Astrocyte (in vitro differentiated cells and primary cell): ENCODE data around the gene CLASP1. TPM values are rescaled to one million over a fixed set of nuclear protein-coding genes. Genes with fewer than 3 reads are reported as not detected.

Source experiments
- DNase-seq: peaks from one replicate; pipeline ENCODE4 v3.0.0-alpha.2; 2010; ENCODE audit warnings: low read depth
- FAIRE-seq: peaks from 2 replicates; lab custom pipeline; 2011; peaks lifted over from hg19 to GRCh38; lab: Jason Lieb, UNC
- H2AFZ ChIP-seq: 2 replicates; pipeline ENCODE4 v1.6.0; 2012; ENCODE audit warnings: low read depth, low read length, inconsistent platforms
- H3K27ac ChIP-seq: 2 replicates; pipeline ENCODE4 v1.5.1; 2011; ENCODE audit warnings: low read depth, low read length, inconsistent platforms
- H3K27me3 ChIP-seq: 2 replicates; pipeline ENCODE4 v1.6.0; 2011; ENCODE audit warnings: low read length, inconsistent platforms; ENCODE audit not compliant: insufficient read depth
- H3K36me3 ChIP-seq: 2 replicates; pipeline ENCODE4 v1.5.1; 2011; ENCODE audit warnings: low read length, inconsistent platforms; ENCODE audit not compliant: insufficient read depth
- H3K4me1 ChIP-seq: 2 replicates; pipeline ENCODE4 v1.5.1; 2011; ENCODE audit warnings: low read length, inconsistent platforms; ENCODE audit not compliant: insufficient read depth
- H3K4me2 ChIP-seq: 2 replicates; pipeline ENCODE4 v1.6.0; 2012; ENCODE audit warnings: low read length, inconsistent platforms
- H3K4me3 ChIP-seq: 2 replicates; pipeline ENCODE4 v1.5.1; 2011; ENCODE audit warnings: low read depth, mild to moderate bottlenecking, low read length, inconsistent platforms; ENCODE audit not compliant: insufficient read depth
- H3K79me2 ChIP-seq: 2 replicates; pipeline ENCODE4 v1.6.0; 2012; ENCODE audit warnings: mild to moderate bottlenecking, low read length, inconsistent platforms; ENCODE audit not compliant: insufficient read depth
- H3K9ac ChIP-seq: 2 replicates; pipeline ENCODE4 v1.6.0; 2012; ENCODE audit warnings: mild to moderate bottlenecking, low read length, inconsistent platforms
- H3K9me3 ChIP-seq: 2 replicates; pipeline ENCODE4 v1.5.1; 2012; ENCODE audit warnings: low read depth, mild to moderate bottlenecking, low read length, inconsistent platforms; ENCODE audit not compliant: insufficient read depth
- H4K20me1 ChIP-seq: 2 replicates; pipeline ENCODE4 v1.6.0; 2012; ENCODE audit warnings: low read length, inconsistent platforms; ENCODE audit not compliant: insufficient read depth
- H3K27ac Mint-ChIP-seq: one replicate; pipeline ENCODE4 v1.8.0; 2021; ENCODE audit warnings: mild to moderate bottlenecking, mixed read lengths; ENCODE audit not compliant: unreplicated experiment
- H3K27me3 Mint-ChIP-seq: one replicate; pipeline ENCODE4 v1.8.0; 2021; ENCODE audit warnings: low read depth, mixed read lengths; ENCODE audit not compliant: unreplicated experiment
- H3K36me3 Mint-ChIP-seq: one replicate; pipeline ENCODE4 v1.8.0; 2021; ENCODE audit warnings: low read depth, mixed read lengths; ENCODE audit not compliant: unreplicated experiment
- H3K4me1 Mint-ChIP-seq: one replicate; pipeline ENCODE4 v1.8.0; 2021; ENCODE audit warnings: low read depth, mixed read lengths; ENCODE audit not compliant: unreplicated experiment
- H3K4me3 Mint-ChIP-seq: one replicate; pipeline ENCODE4 v1.8.0; 2021; ENCODE audit warnings: mild to moderate bottlenecking, moderate library complexity, mixed read lengths; ENCODE audit not compliant: unreplicated experiment
- H3K9me3 Mint-ChIP-seq: one replicate; pipeline ENCODE4 v1.8.0; 2021; ENCODE audit warnings: mild to moderate bottlenecking, mixed read lengths; ENCODE audit not compliant: unreplicated experiment
- CTCF ChIP-seq: IDR thresholded peaks from 2 replicates; pipeline ENCODE4 v1.5.1; 2011; ENCODE audit warnings: low read depth, mild to moderate bottlenecking, inconsistent platforms, low read length, moderate library complexity; ENCODE audit not compliant: insufficient read depth
- EZH2 ChIP-seq: IDR thresholded peaks from 2 replicates; pipeline ENCODE4 v1.6.1; 2012; ENCODE audit warnings: mild to moderate bottlenecking, low read length, inconsistent platforms; ENCODE audit not compliant: insufficient read depth
- total RNA-seq: library from RNA; stranded (reverse); gene quantifications from 2 replicates; pipeline ENCODE4 v1.2.1, GENCODE V29; 2021

The CLASP1 gene
- total RNA-seq, 1 donor from 2014 or later, result 56.7 TPM

- peaks cover 8% of the 10 kb centered on the region for H4K20me1 ChIP-seq
- H3K27ac Mint-ChIP-seq, result no peak overlapping the region
- no peak overlapping the region for H3K4me3 ChIP-seq
- H2AFZ ChIP-seq, result no peak overlapping the region
- H3K9ac ChIP-seq, result no peak overlapping the region
- H3K9me3 ChIP-seq, result no peaks in the 10 kb centered on the region
- H3K4me2 ChIP-seq, result no peak overlapping the region
- no peak overlapping the region for H3K27ac ChIP-seq
- peaks cover 12% of the 10 kb centered on the region for H3K36me3 ChIP-seq
- peaks cover 8% of the 10 kb centered on the region for H3K36me3 Mint-ChIP-seq
- H3K4me3 Mint-ChIP-seq, result no peak overlapping the region
- H3K4me1 Mint-ChIP-seq, result peaks cover 5% of the 10 kb centered on the region
- no peaks in the 10 kb centered on the region for H3K27me3 Mint-ChIP-seq
- no peaks in the 10 kb centered on the region for H3K27me3 ChIP-seq
- DNase-seq (no peak), FAIRE-seq (no peak)
- H3K9me3 Mint-ChIP-seq, result no peaks in the 10 kb centered on the region
- no peaks in the 10 kb centered on the region for H3K4me1 ChIP-seq
- TF ChIP-seq EZH2, result no peak
- TF ChIP-seq CTCF, result no peak
- H3K79me2 ChIP-seq, result no peaks in the 10 kb centered on the region
Observed at GRCh38 chr2:121338281-121338680, 311.0 kb downstream of the CLASP1 start.

- no peak overlapping the region for H3K4me3 ChIP-seq
- TF ChIP-seq CTCF, result no peak
- no peak for TF ChIP-seq EZH2
- H3K4me2 ChIP-seq, result no peak overlapping the region
- H3K36me3 Mint-ChIP-seq, result peaks cover 2% of the 10 kb centered on the region
- H3K4me3 Mint-ChIP-seq, result no peak overlapping the region
- peaks cover 8% of the 10 kb centered on the region for H3K36me3 ChIP-seq
- no peaks in the 10 kb centered on the region for H3K27me3 ChIP-seq
- peaks cover 5% of the 10 kb centered on the region for H3K4me1 Mint-ChIP-seq
- no peak overlapping the region for H3K27ac Mint-ChIP-seq
- H3K9ac ChIP-seq, result no peak overlapping the region
- peaks cover 1% of the 10 kb centered on the region for H3K9me3 Mint-ChIP-seq
- no peak for DNase-seq
- no peaks in the 10 kb centered on the region for H3K4me1 ChIP-seq
- H3K79me2 ChIP-seq, result no peaks in the 10 kb centered on the region
- no peak for FAIRE-seq
- no peaks in the 10 kb centered on the region for H3K27me3 Mint-ChIP-seq
- H3K27ac ChIP-seq, result no peak overlapping the region
- no peaks in the 10 kb centered on the region for H3K9me3 ChIP-seq
- H4K20me1 ChIP-seq, result peaks cover 6% of the 10 kb centered on the region
- H2AFZ ChIP-seq, result no peak overlapping the region
Observed at GRCh38 chr2:121336528-121337294, 312.6 kb downstream of the CLASP1 start.
